Sigmoid colon (tissue), 7 donors: ENCODE data around the gene TUBAL3. TPM values are rescaled to one million over a fixed set of nuclear protein-coding genes. Genes with fewer than 3 reads are reported as not detected.

ENCODE experiments used
- DNase-seq: peaks from one replicate; pipeline ENCODE4 v3.0.0-alpha.2; 2019
- H3K27ac ChIP-seq, 4 donors: fragments of 200-600 bp; sonication (generic); one replicate each; pipeline ENCODE4 v1.5.1; 2016 to 2019; ENCODE audit warnings: mild to moderate bottlenecking in 1 of 4
- H3K27me3 ChIP-seq, 3 donors: fragments of 200-600 bp; sonication (generic); one replicate each; pipeline ENCODE4 v1.5.1; 2019; ENCODE audit warnings: mild to moderate bottlenecking in 1 of 3
- H3K36me3 ChIP-seq, 4 donors: fragments of 200-600 bp; sonication (generic); one replicate each; pipeline ENCODE4 v1.5.1; 2016 to 2019
- H3K4me1 ChIP-seq, 4 donors: fragments of 200-600 bp; sonication (generic); one replicate each; pipeline ENCODE4 v1.5.1; 2017 to 2019
- H3K4me3 ChIP-seq, 4 donors: fragments of 200-600 bp; sonication (generic); one replicate each; pipeline ENCODE4 v1.5.1; 2017 to 2019; ENCODE audit warnings: mild to moderate bottlenecking in 2 of 4, moderate library complexity in 1 of 4
- H3K9me3 ChIP-seq, 4 donors: fragments of 200-600 bp in 3 of 4; sonication (generic) in 3 of 4; one replicate each; pipeline versions ENCODE4 v1.5.1 to v1.6.1; 2013 to 2019
- CTCF ChIP-seq, 4 experiments: fragments of 450-650 bp in 3 of 4; fragments of 200-600 bp in 1 of 4; IDR thresholded peaks; one replicate each; pipeline ENCODE4 v1.5.1; 2016 to 2019; ENCODE audit warnings: antibody characterized with exemption in 4 of 4, mild to moderate bottlenecking in 3 of 4, moderate library complexity in 2 of 4
- EP300 ChIP-seq, 4 donors: sonication (generic); formaldehyde crosslinking; IDR thresholded peaks; one replicate each; pipeline ENCODE4 v1.6.1; 2017; ENCODE audit warnings: antibody characterized with exemption in 4 of 4
- POLR2A ChIP-seq, 2 donors: fragments of 450-650 bp; IDR thresholded peaks; one replicate each; pipeline ENCODE4 v1.6.1; 2016; ENCODE audit warnings: antibody characterized with exemption in 2 of 2, mild to moderate bottlenecking in 2 of 2, moderate library complexity in 2 of 2
- POLR2AphosphoS5 ChIP-seq, 4 donors: sonication (generic); formaldehyde crosslinking; IDR thresholded peaks; one replicate each; pipeline ENCODE4 v1.6.1; 2017; ENCODE audit warnings: antibody characterized with exemption in 4 of 4
- WGBS, 2 donors: extraction: QIAGEN DNeasy Blood & Tissue Kit; methylation state at CpG; one replicate each; pipeline ENCODE4 v1.1.7; 2013; 5-methylcytosine and 5-hydroxymethylcytosine counted together
- intact Hi-C: fragments of 100-400 bp; cut with DNase I; formaldehyde crosslinking; loops from one replicate; pipeline ENCODE4 v1.15.1; 2023
- polyA plus RNA-seq, 3 donors: library from polyadenylated mRNA; stranded (reverse); fragments of 200-250 nt; gene quantifications; one replicate each; pipeline ENCODE4 v1.2.3, GENCODE V29; 2013
- total RNA-seq, 4 donors: library from RNA; depleted of rRNA; stranded (reverse); fragments of >200 nt; gene quantifications; one replicate each; pipeline ENCODE4 v1.1.0, GENCODE V29; 2016
- donor health status: healthy with polysubstance abuse.
- donor health status: Bipolar disorder and iron deficiency.
- donor health status: healthy.

TUBAL3 gene
- total and polyA plus RNA-seq, 7 donors = 15.3 to 52.2 (median 40.8) TPM; not detected in 4

- H3K4me1 ChIP-seq = no peaks in the 10 kb centered on the region
- no peaks in the 10 kb centered on the region for H3K9me3 ChIP-seq
- no peak overlapping the region for H3K4me3 ChIP-seq
- no peak overlapping the region for H3K27ac ChIP-seq
- intact Hi-C loops = no loop called here
- TF ChIP-seq POLR2A (IDR thresholded peaks at IDR 0.05) = no peak
- no peak for TF ChIP-seq CTCF (IDR thresholded peaks at IDR 0.05)
- no peak for TF ChIP-seq EP300 (IDR thresholded peaks at IDR 0.05)
- TF ChIP-seq POLR2AphosphoS5 (IDR thresholded peaks at IDR 0.05) = no peak
- H3K27me3 ChIP-seq = no peaks in the 10 kb centered on the region
- H3K36me3 ChIP-seq = no peaks in the 10 kb centered on the region
- DNase-seq = no peak
Measured at GRCh38 chr10:5344746-5345145, 59.9 kb downstream of the TUBAL3 start.

- no peaks in the 10 kb centered on the region for H3K36me3 ChIP-seq
- no peak overlapping the region for H3K4me3 ChIP-seq
- H3K27me3 ChIP-seq = no peaks in the 10 kb centered on the region
- no peak for TF ChIP-seq POLR2A (IDR thresholded peaks at IDR 0.05)
- no peak for TF ChIP-seq POLR2AphosphoS5 (IDR thresholded peaks at IDR 0.05)
- no peak for TF ChIP-seq EP300 (IDR thresholded peaks at IDR 0.05)
- TF ChIP-seq CTCF (IDR thresholded peaks at IDR 0.05) = no peak
- intact Hi-C loops = no loop called here
- no peak for DNase-seq
- no peaks in the 10 kb centered on the region for H3K9me3 ChIP-seq
- H3K4me1 ChIP-seq = no peaks in the 10 kb centered on the region
- WGBS, 2 donors = 87 to 90% methylated on average over 4 of the region's 4 CpGs
- H3K27ac ChIP-seq = no peak overlapping the region
Measured at GRCh38 chr10:5343979-5344378, 60.6 kb downstream of the TUBAL3 start.

GRCh38 chr10:5343561-5343960 lies 61.1 kb downstream of the TUBAL3 start:
- Histone ChIP-seq H3K36me3 (no peaks in the 10 kb centered on the region), H3K27me3 (no peaks in the 10 kb centered on the region), H3K4me3 (no peak overlapping the region), H3K27ac (no peak overlapping the region), H3K4me1 (no peaks in the 10 kb centered on the region), H3K9me3 (no peaks in the 10 kb centered on the region)
- WGBS, 2 donors = 68 to 80% methylated on average over 4 of the region's 4 CpGs
- no peak for DNase-seq
- TF ChIP-seq POLR2A (IDR thresholded peaks at IDR 0.05) (no peak), POLR2AphosphoS5 (IDR thresholded peaks at IDR 0.05) (no peak), EP300 (IDR thresholded peaks at IDR 0.05) (no peak), CTCF (IDR thresholded peaks at IDR 0.05) (no peak)
- intact Hi-C loops = no loop called here

Other genes starting within 250 kb of the TUBAL3 start
- not detected for gene AKR1C8, start 219.7 kb downstream of the TUBAL3 start, total RNA-seq
- not detected for gene AKR1C8, start 219.7 kb downstream of the TUBAL3 start, polyA plus RNA-seq
- gene AKR1C4, start 208.0 kb downstream of the TUBAL3 start, total RNA-seq = not detected
- not detected for gene AKR1C4, start 208.0 kb downstream of the TUBAL3 start, polyA plus RNA-seq
- gene UCN3, start 39.9 kb downstream of the TUBAL3 start, total RNA-seq = 1 to 10 TPM in 1 of 4 donors, not detected in 3; 3.9 TPM
- 1 to 10 TPM in 1 of 3 donors, not detected in 2; 3.9 TPM for gene UCN3, start 39.9 kb downstream of the TUBAL3 start, polyA plus RNA-seq
- gene NET1, start 7.7 kb upstream of the TUBAL3 start, total RNA-seq = 100 to 1,000 TPM; 108 to 209 (median 167) TPM
- gene NET1, start 7.7 kb upstream of the TUBAL3 start, polyA plus RNA-seq = 100 to 1,000 TPM in 2 of 3 donors, 10 to 100 TPM in 1; 75.3 to 333 (median 245) TPM
- gene CALML5, start 94.7 kb upstream of the TUBAL3 start, total RNA-seq = not detected
- not detected for gene CALML5, start 94.7 kb upstream of the TUBAL3 start, polyA plus RNA-seq
- gene CALML3, start 120.1 kb upstream of the TUBAL3 start, total RNA-seq = not detected
- under 1 TPM in 1 of 3 donors, not detected in 2; 0.15 TPM for gene CALML3, start 120.1 kb upstream of the TUBAL3 start, polyA plus RNA-seq